ENCODE results near the gene PCNX3. TPM values are rescaled to one million over a fixed set of nuclear protein-coding genes. Genes with fewer than 3 reads are reported as not detected.

The PCNX3 gene
- total RNA-seq, 1 donor from 2014 or later, result 59.5 TPM

DNA sequence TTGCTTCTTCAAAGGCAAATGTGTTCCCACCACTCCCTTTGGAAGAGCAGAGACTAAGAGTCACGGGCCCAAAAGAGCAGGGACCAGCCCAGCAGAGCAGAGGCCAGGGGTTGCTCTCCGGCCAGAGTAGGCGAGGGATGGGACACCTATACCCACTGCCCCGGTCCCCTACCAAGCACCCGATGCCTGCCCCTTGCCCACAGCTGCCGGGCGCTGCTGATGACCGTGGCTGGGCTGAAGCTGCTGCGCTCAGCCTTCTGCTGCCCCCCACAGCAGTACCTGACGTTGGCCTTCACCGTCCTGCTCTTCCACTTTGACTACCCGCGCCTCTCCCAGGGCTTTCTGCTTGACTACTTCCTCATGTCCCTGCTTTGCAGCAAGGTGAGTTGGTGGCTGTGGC, 11.6 kb downstream of the PCNX3 start:
- H3K4me1 Mint-ChIP-seq (ENCODE audit: low read depth), result no peaks in the 10 kb centered on the region
- H3K27ac Mint-ChIP-seq, result no peak overlapping the region
- no peak overlapping the region for H3K4me3 Mint-ChIP-seq (ENCODE audit: low read depth)
- peaks cover 6% of the 10 kb centered on the region for H3K36me3 Mint-ChIP-seq (ENCODE audit: insufficient read depth)
- DNase-seq (ENCODE audit: low spot score, unreplicated experiment), result no peak
- no peaks in the 10 kb centered on the region for H3K27me3 Mint-ChIP-seq
- TF ChIP-seq CTCF (IDR thresholded peaks at IDR 0.05; ENCODE audit: unreplicated experiment), result no peak
- no peaks in the 10 kb centered on the region for H3K9me3 Mint-ChIP-seq (ENCODE audit: low read depth)

DNA sequence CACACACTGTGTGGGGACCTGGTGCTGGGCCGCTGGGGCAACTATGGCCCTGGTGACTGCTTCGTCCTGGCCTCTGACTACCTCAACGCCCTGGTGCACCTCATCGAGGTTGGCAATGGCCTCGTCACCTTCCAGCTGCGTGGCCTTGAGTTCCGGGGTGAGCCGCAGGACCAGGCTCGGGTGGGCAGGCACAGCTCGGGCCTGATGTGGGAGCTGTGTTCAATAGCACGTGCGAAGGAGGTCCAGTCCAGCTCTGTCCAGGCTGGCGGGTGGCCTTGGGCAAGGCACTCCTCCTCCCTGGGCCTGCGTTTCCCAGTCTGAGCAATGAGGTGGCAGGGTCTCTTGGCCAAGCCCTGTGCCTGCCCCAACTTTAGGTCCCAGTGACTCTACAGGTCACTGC, 14.0 kb downstream of the PCNX3 start:
- Mint-ChIP-seq H3K4me1 (ENCODE audit: low read depth) (no peaks in the 10 kb centered on the region), H3K27me3 (no peaks in the 10 kb centered on the region), H3K36me3 (ENCODE audit: insufficient read depth) (peaks cover 5% of the 10 kb centered on the region), H3K4me3 (ENCODE audit: low read depth) (no peak overlapping the region), H3K9me3 (ENCODE audit: low read depth) (no peaks in the 10 kb centered on the region), H3K27ac (no peak overlapping the region)
- no peak for DNase-seq (ENCODE audit: low spot score, unreplicated experiment)
- TF ChIP-seq CTCF (IDR thresholded peaks at IDR 0.05; ENCODE audit: unreplicated experiment), result no peak

- peaks cover 5% of the 10 kb centered on the region for H3K36me3 Mint-ChIP-seq (ENCODE audit: insufficient read depth)
- no peak for DNase-seq (ENCODE audit: low spot score, unreplicated experiment)
- no peaks in the 10 kb centered on the region for H3K9me3 Mint-ChIP-seq (ENCODE audit: low read depth)
- no peaks in the 10 kb centered on the region for H3K27me3 Mint-ChIP-seq
- H3K4me1 Mint-ChIP-seq (ENCODE audit: low read depth), result no peaks in the 10 kb centered on the region
- H3K27ac Mint-ChIP-seq, result no peak overlapping the region
- H3K4me3 Mint-ChIP-seq (ENCODE audit: low read depth), result no peak overlapping the region
- TF ChIP-seq CTCF (IDR thresholded peaks at IDR 0.05; ENCODE audit: unreplicated experiment), result no peak
These were observed 14.6 kb downstream of the PCNX3 start for GRCh38 chr11:65630215-65630614.

DNA sequence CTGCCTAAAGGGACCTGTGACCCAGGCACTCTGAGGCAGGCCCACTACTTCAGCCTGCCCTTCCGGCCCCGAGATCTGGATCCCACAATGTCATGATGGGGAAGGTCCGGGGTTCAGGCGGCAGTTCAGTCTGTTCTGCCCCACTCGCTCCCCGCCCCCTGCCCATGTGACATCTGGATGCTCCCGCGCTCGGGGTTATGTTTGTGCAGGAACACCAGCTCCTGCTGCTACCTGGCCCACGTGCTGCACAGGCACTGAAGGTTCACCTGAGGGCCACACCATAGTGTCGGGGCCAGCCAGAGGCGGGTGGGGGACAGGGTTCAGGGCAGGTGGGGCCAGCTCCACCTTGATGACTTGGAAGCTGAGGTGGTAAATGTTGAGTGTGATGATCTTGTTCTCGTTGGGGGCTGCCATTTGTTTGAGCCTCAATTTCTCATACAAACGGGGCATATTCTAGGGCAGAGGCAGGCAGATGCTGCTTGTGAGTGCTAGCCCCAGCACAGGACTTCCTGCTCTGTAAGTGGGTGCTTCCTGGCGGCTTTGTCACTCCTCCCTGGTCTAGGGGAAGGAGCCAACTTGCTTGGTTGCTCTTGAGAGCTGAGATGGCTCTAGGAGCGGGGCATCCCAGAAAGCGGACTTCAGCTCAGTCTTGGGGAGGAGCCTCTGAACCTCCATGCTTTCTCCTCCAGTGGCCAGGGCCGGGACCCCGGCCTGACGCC, 18.0 kb downstream of the PCNX3 start:
- TF ChIP-seq CTCF (IDR thresholded peaks at IDR 0.05; ENCODE audit: unreplicated experiment), result no peak
- no peak for DNase-seq (ENCODE audit: low spot score, unreplicated experiment)
- H3K4me1 Mint-ChIP-seq (ENCODE audit: low read depth), result peaks cover 3% of the 10 kb centered on the region
- H3K4me3 Mint-ChIP-seq (ENCODE audit: low read depth), result no peak overlapping the region
- H3K36me3 Mint-ChIP-seq (ENCODE audit: insufficient read depth), result peaks cover 4% of the 10 kb centered on the region
- H3K27me3 Mint-ChIP-seq, result no peaks in the 10 kb centered on the region
- H3K27ac Mint-ChIP-seq, result no peak overlapping the region
- no peaks in the 10 kb centered on the region for H3K9me3 Mint-ChIP-seq (ENCODE audit: low read depth)

DNA sequence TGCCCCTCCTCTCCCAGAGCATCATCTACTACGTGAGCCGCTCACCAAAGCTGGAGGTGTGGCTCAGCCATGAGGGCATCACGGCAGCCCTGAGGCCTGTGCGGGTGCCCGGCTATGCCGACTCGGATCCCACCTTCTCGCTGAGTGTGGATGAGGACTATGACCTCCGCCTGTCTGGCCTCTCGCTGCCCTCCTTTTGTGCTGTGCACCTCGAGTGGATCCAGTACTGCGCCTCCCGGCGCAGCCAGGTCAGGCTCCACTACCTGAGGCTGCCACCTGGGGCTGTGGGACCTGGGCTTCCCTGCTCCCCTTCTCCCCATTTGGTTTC, 18.5 kb downstream of the PCNX3 start:
- H3K27me3 Mint-ChIP-seq, result no peaks in the 10 kb centered on the region
- no peak for TF ChIP-seq CTCF (IDR thresholded peaks at IDR 0.05; ENCODE audit: unreplicated experiment)
- H3K36me3 Mint-ChIP-seq (ENCODE audit: insufficient read depth), result peaks cover 4% of the 10 kb centered on the region

More for the DNA sequence above, 18.5 kb downstream of the PCNX3 start:
- DNase-seq (ENCODE audit: low spot score, unreplicated experiment), result no peak
- Mint-ChIP-seq H3K27ac (no peak overlapping the region), H3K9me3 (ENCODE audit: low read depth) (no peaks in the 10 kb centered on the region), H3K4me1 (ENCODE audit: low read depth) (peaks cover 6% of the 10 kb centered on the region), H3K4me3 (ENCODE audit: low read depth) (no peak overlapping the region)
